B cell (primary cell): ENCODE results near the gene ARHGAP6. TPM values are rescaled to one million over a fixed set of nuclear protein-coding genes. Genes with fewer than 3 reads are reported as not detected.

Experiments used
- ATAC-seq: fragments of 200-7000 bp; cut with Tn5 transposase; one replicate; pipeline ENCODE4 v1.10.0; 2021; ENCODE audit warnings: low read depth, mild to moderate bottlenecking, moderate number of reproducible peaks, moderate library complexity
- CTCF ChIA-PET: fragments of 350-600 bp; sonication (Branson Sonifier 250); formaldehyde crosslinking; loops from one replicate; lab custom pipeline; 2021; ENCODE audit warnings: antibody characterized with exemption, inconsistent platforms; lab: Charles Lee
- POLR2A ChIA-PET: fragments of 350-600 bp; sonication (Branson Sonifier 250); formaldehyde crosslinking; loops from one replicate; lab custom pipeline; 2021; ENCODE audit warnings: antibody characterized with exemption; lab: Charles Lee
- DNase-seq: peaks from one replicate; pipeline ENCODE4 v3.0.0; 2013
- H2AFZ ChIP-seq: 2 replicates; pipeline ENCODE4 v1.6.1; 2012; ENCODE audit warnings: mild to moderate bottlenecking, low read depth, low read length; ENCODE audit not compliant: insufficient read depth, poor library complexity, severe bottlenecking
- H3K27ac ChIP-seq, 2 donors: 1 replicate in 1 of 2; 2 replicates in 1 of 2; pipeline ENCODE4 v1.5.1; 2012 to 2013; ENCODE audit warnings: low read length in 2 of 2, mild to moderate bottlenecking in 2 of 2, moderate library complexity in 1 of 2
- H3K27me3 ChIP-seq, 4 experiments: fragments of 200-600 bp in 1 of 4; sonication (generic) in 1 of 4; replicated peaks in 1 of 4; 1 replicate in 2 of 4; 2 replicates in 2 of 4; pipeline versions ENCODE4 v1.6.1 to v1.7.0; 2013 to 2016; ENCODE audit warnings: low read length in 3 of 4, mild to moderate bottlenecking in 2 of 4, mixed read lengths in 1 of 4, moderate library complexity in 1 of 4; ENCODE audit not compliant: insufficient read depth in 4 of 4, control insufficient read depth in 3 of 4; ENCODE audit errors: control extremely low read depth in 1 of 4
- H3K36me3 ChIP-seq, 2 experiments: replicated peaks in 1 of 2; 1 replicate in 1 of 2; 2 replicates in 1 of 2; pipeline versions ENCODE4 v1.6.1 to v1.7.1; 2013; ENCODE audit warnings: low read length in 1 of 2; ENCODE audit not compliant: insufficient read depth in 2 of 2, control insufficient read depth in 1 of 2; ENCODE audit errors: control extremely low read depth in 1 of 2, extremely low read depth in 1 of 2
- H3K4me1 ChIP-seq, 2 donors: fragments of 200-600 bp in 1 of 2; sonication (generic) in 1 of 2; 1 replicate in 1 of 2; 2 replicates in 1 of 2; pipeline versions ENCODE4 v1.5.1 to v1.6.1; 2013 to 2017; ENCODE audit warnings: low read length in 2 of 2; ENCODE audit not compliant: control insufficient read depth in 2 of 2, insufficient read depth in 2 of 2
- H3K4me2 ChIP-seq: replicated peaks from 2 replicates; pipeline ENCODE3; 2012; ENCODE audit warnings: mild to moderate bottlenecking, low read depth, low read length; ENCODE audit not compliant: poor library complexity, severe bottlenecking
- H3K4me3 ChIP-seq, 5 experiments: fragments of 200-600 bp in 1 of 5; sonication (generic) in 1 of 5; 1 replicate in 3 of 5; 2 replicates in 2 of 5; pipeline versions ENCODE4 v1.5.1 to v1.7.0; 2011 to 2016; ENCODE audit warnings: low read length in 4 of 5, mild to moderate bottlenecking in 4 of 5, low read depth in 2 of 5, control low read depth in 1 of 5, moderate library complexity in 1 of 5; ENCODE audit not compliant: insufficient read depth in 1 of 5; ENCODE audit errors: control extremely low read depth in 1 of 5, extremely low read depth in 1 of 5
- H3K79me2 ChIP-seq: fragments of 200-600 bp; sonication (generic); one replicate; pipeline ENCODE4 v1.6.0; 2016; ENCODE audit warnings: low read length; ENCODE audit not compliant: control insufficient read depth, insufficient read depth
- H3K9ac ChIP-seq: fragments of 200-600 bp; sonication (generic); 2 replicates; pipeline ENCODE4 v1.6.1; 2017; ENCODE audit warnings: mild to moderate bottlenecking, low read length, moderate library complexity
- H3K9me3 ChIP-seq, 3 donors: one replicate each; pipeline versions ENCODE4 v1.6.1 to v1.7.1; 2013; ENCODE audit warnings: low read length in 2 of 3; ENCODE audit not compliant: control insufficient read depth in 2 of 3, insufficient read depth in 1 of 3; ENCODE audit errors: control extremely low read depth in 1 of 3
- H4K20me1 ChIP-seq: 2 replicates; pipeline ENCODE4 v1.6.0; 2012; ENCODE audit warnings: mild to moderate bottlenecking, low read length; ENCODE audit not compliant: insufficient read depth, control insufficient read depth, poor library complexity, severe bottlenecking
- H3K27ac Mint-ChIP-seq: one replicate; pipeline ENCODE4 v1.8.0; 2021; ENCODE audit warnings: mixed read lengths
- H3K27me3 Mint-ChIP-seq: one replicate; pipeline ENCODE4 v1.8.0; 2021; ENCODE audit warnings: mixed read lengths
- H3K4me1 Mint-ChIP-seq: one replicate; pipeline ENCODE4 v1.8.0; 2021; ENCODE audit warnings: mixed read lengths
- H3K4me3 Mint-ChIP-seq: one replicate; pipeline ENCODE4 v1.8.0; 2021; ENCODE audit warnings: mixed read lengths
- H3K9me3 Mint-ChIP-seq: one replicate; pipeline ENCODE4 v1.8.0; 2022; ENCODE audit warnings: mixed read lengths; ENCODE audit not compliant: insufficient read depth
- EZH2 ChIP-seq: IDR thresholded peaks from 2 replicates; pipeline ENCODE4 v1.6.1; 2012; ENCODE audit warnings: borderline replicate concordance, low read depth, mild to moderate bottlenecking, moderate library complexity, low read length; ENCODE audit not compliant: insufficient read depth, poor library complexity, severe bottlenecking
- WGBS: methylation state at CpG from one replicate; pipeline ENCODE4 v1.1.5; 2013; ENCODE audit warnings: missing lambda C conversion rate; ENCODE audit not compliant: insufficient coverage; 5-methylcytosine and 5-hydroxymethylcytosine counted together
- intact Hi-C: fragments of 100-400 bp; cut with micrococcal nuclease; formaldehyde crosslinking; loops from one replicate; pipeline ENCODE4 v1.10.0; 2022
- polyA plus RNA-seq: library from polyadenylated mRNA; depleted of rRNA; stranded (reverse); fragments of >200 nt; gene quantifications from 2 replicates; pipeline ENCODE4 v1.2.3, GENCODE V29; 2012
- total RNA-seq, 2 donors: library from RNA; stranded (reverse); fragments of 120-200 nt in 1 of 2; gene quantifications; 1 replicate in 1 of 2; 2 replicates in 1 of 2; pipeline versions ENCODE4 v1.2.3 to v1.2.4, GENCODE V29; 2013 to 2022
- TF ChIP-seq, protein P1 (sequence below): fragments of 200-600 bp; IDR thresholded peaks from one replicate; pipeline ENCODE4 v1.8.0; 2022; ENCODE audit warnings: antibody characterized with exemption, mild to moderate bottlenecking

ARHGAP6 gene
- total and polyA plus RNA-seq, 2 donors (not counting 1 experiment from before 2014, with no cell fraction given): 1.6 to 2.6 TPM

DNA sequence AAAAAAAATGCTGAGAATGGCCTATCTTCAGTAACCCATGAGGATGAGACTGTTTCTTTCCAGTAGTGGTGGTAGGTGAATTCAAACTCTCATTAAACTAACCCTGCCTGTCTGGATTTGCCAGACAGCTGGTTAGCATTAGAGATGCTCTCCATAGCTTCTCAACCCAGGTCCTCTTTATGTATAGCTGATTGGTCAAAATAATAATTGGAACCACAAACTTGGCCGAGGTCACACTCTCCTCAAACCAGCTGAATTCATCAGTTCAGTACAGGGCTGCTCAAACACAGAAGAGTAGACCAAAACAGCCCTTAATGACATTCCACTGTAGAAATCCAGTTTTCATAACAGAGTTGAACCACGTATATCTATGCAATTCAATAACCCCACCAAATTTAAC, 469.2 kb downstream of the ARHGAP6 start:
- Histone ChIP-seq H3K27ac (no peak overlapping the region), H3K9me3 (no peaks in the 10 kb centered on the region), H3K9ac (no peak overlapping the region), H3K27me3 (no peaks in the 10 kb centered on the region), H3K4me2 (no peak overlapping the region), H3K4me1 (no peaks in the 10 kb centered on the region), H2AFZ (no peak overlapping the region), H3K79me2 (no peaks in the 10 kb centered on the region), H3K4me3 (no peak overlapping the region), H3K36me3 (no peaks in the 10 kb centered on the region), H4K20me1 (no peaks in the 10 kb centered on the region)
- ChIA-PET POLR2A (no interaction called here), CTCF (no interaction called here)
- intact Hi-C loops: no loop called here
- no peaks in the 10 kb centered on the region for H3K4me1 Mint-ChIP-seq
- H3K27me3 Mint-ChIP-seq: no peaks in the 10 kb centered on the region
- no peak for ATAC-seq
- no peak overlapping the region for H3K4me3 Mint-ChIP-seq
- no peak overlapping the region for H3K27ac Mint-ChIP-seq
- no peaks in the 10 kb centered on the region for H3K9me3 Mint-ChIP-seq
- no CpG with 5 or more reads among the region's 2 CpGs for WGBS
- DNase-seq: no peak
- no peak for TF ChIP-seq EZH2
- TF ChIP-seq, protein P1, sequence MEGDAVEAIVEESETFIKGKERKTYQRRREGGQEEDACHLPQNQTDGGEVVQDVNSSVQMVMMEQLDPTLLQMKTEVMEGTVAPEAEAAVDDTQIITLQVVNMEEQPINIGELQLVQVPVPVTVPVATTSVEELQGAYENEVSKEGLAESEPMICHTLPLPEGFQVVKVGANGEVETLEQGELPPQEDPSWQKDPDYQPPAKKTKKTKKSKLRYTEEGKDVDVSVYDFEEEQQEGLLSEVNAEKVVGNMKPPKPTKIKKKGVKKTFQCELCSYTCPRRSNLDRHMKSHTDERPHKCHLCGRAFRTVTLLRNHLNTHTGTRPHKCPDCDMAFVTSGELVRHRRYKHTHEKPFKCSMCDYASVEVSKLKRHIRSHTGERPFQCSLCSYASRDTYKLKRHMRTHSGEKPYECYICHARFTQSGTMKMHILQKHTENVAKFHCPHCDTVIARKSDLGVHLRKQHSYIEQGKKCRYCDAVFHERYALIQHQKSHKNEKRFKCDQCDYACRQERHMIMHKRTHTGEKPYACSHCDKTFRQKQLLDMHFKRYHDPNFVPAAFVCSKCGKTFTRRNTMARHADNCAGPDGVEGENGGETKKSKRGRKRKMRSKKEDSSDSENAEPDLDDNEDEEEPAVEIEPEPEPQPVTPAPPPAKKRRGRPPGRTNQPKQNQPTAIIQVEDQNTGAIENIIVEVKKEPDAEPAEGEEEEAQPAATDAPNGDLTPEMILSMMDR: no peak

DNA sequence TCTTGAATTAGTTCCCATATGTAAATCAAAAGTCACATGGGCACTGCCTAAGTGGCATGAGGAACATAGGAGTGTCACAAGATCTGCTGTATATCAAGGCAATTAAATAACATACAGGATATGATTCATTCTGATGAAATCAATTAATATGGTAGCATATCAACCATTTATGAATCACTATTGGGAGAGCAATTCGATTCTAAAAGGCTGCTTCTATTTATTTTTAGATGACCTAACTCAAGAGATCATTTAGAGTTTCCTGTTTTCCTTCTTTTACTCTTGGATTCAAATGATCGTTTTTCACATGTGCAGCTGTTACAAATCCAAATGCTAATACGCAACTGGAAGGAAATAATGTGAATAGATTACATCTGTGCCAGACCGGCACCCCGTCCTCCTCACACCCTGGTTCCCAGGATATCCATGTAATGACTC, 472.7 kb downstream of the ARHGAP6 start:
- no peaks in the 10 kb centered on the region for H3K4me1 ChIP-seq
- H3K4me3 ChIP-seq: no peak overlapping the region
- no peaks in the 10 kb centered on the region for H3K4me1 Mint-ChIP-seq
- CTCF ChIA-PET: interaction anchor here (0.5 kb wide), 1 partner anchor 376 kb away, joined by 4 read pairs; no protein-coding TSS in a partner anchor
- no peaks in the 10 kb centered on the region for H3K27me3 Mint-ChIP-seq
- no peaks in the 10 kb centered on the region for H3K9me3 ChIP-seq
- no peak overlapping the region for H3K27ac ChIP-seq
- POLR2A ChIA-PET: no interaction called here
- DNase-seq (no peak), ATAC-seq (no peak)
- H3K27ac Mint-ChIP-seq: no peak overlapping the region
- H3K4me2 ChIP-seq: no peak overlapping the region
- no peaks in the 10 kb centered on the region for H3K79me2 ChIP-seq
- WGBS: no CpG with 5 or more reads among the region's 5 CpGs
- H3K9ac ChIP-seq: no peak overlapping the region
- no peaks in the 10 kb centered on the region for H3K36me3 ChIP-seq
- H3K4me3 Mint-ChIP-seq: no peak overlapping the region
- no peak for TF ChIP-seq EZH2
- TF ChIP-seq, protein P1: no peak
- no peaks in the 10 kb centered on the region for H4K20me1 ChIP-seq
- no peaks in the 10 kb centered on the region for H3K9me3 Mint-ChIP-seq
- H2AFZ ChIP-seq: no peak overlapping the region
- H3K27me3 ChIP-seq: no peaks in the 10 kb centered on the region
- intact Hi-C loops: no loop called here
